Measurements from ENCODE around the gene CD63.

The CD63 gene

GRCh38 chr12:55684761-55685370 lies 43.9 kb downstream of the CD63 start:
- DNase-seq, result no peak

- no peak for DNase-seq
Measured at GRCh38 chr12:55683676-55684075, 45.1 kb downstream of the CD63 start.

- DNase-seq, result no peak
Measured at GRCh38 chr12:55682087-55682796, 46.6 kb downstream of the CD63 start.

- no peak for DNase-seq
Measured at GRCh38 chr12:55681142-55682077, 47.4 kb downstream of the CD63 start.

GRCh38 chr12:55679691-55680090 lies 49.1 kb downstream of the CD63 start:
- DNase-seq, result no peak

GRCh38 chr12:55676707-55677106 lies 52.1 kb downstream of the CD63 start:
- DNase-seq, result no peak

- no peak for DNase-seq
Measured at GRCh38 chr12:55675666-55676065, 53.1 kb downstream of the CD63 start.
